Cardiac fibroblast (primary cell): Measurements from ENCODE around the gene PLXNA1.

Experiments
- DNase-seq, 2 donors: peaks; one replicate each; pipeline versions ENCODE4 v3.0.0 to v3.0.0-alpha.2; 2010; ENCODE audit warnings: low read depth in 2 of 2
- H3K4me3 ChIP-seq, 2 donors: replicated peaks in 1 of 2; 1 replicate in 1 of 2; 2 replicates in 1 of 2; pipeline ENCODE4 v1.5.1; 2011; ENCODE audit warnings: low read depth in 2 of 2, low read length in 2 of 2, mild to moderate bottlenecking in 2 of 2, moderate library complexity in 1 of 2
- TF ChIP-seq, protein P1 (sequence below): IDR thresholded peaks from one replicate; pipeline ENCODE4 v1.5.1; 2011; ENCODE audit warnings: low read depth, mild to moderate bottlenecking, low read length, inconsistent platforms

PLXNA1 gene

DNA sequence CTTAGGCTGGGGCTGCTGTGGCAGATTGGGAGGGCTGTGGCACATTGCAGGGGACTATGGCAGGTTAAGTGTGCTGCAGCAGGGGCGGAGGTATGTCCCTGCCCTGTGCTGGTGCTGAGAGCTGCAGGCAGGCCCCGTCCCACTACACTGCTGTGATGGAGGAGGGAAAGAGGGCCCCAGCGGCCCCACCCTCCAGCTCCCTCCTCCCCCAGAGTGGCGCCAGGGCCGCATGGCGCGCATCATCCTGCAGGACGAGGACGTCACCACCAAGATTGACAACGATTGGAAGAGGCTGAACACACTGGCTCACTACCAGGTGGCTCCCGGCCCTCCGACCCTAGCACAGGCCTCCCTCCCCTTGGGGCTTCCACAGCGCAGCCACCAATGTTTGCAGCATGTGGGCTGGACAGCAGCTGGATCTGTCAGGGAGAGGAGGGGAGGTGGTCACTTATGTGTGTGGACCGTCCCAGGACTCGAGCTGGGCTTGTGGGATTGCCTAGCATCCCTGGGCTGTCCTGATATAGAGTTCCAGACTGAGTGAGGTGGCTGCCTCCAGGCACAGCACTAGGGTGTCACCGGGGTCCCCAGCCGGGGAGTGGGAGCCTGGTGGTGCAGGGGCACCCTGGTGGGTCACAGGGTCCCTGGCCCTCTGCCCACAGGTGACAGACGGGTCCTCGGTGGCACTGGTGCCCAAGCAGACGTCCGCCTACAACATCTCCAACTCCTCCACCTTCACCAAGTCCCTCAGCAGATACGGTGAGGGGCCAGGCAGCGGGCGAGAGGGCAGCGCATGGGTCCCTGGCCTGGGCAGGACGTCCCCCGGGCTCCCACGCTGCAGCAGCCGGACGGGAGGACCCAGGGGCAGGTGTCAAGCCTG, 46.1 kb downstream of the PLXNA1 start:
- DNase-seq: no peak
- H3K4me3 ChIP-seq: no peak overlapping the region
- TF ChIP-seq, protein P1, sequence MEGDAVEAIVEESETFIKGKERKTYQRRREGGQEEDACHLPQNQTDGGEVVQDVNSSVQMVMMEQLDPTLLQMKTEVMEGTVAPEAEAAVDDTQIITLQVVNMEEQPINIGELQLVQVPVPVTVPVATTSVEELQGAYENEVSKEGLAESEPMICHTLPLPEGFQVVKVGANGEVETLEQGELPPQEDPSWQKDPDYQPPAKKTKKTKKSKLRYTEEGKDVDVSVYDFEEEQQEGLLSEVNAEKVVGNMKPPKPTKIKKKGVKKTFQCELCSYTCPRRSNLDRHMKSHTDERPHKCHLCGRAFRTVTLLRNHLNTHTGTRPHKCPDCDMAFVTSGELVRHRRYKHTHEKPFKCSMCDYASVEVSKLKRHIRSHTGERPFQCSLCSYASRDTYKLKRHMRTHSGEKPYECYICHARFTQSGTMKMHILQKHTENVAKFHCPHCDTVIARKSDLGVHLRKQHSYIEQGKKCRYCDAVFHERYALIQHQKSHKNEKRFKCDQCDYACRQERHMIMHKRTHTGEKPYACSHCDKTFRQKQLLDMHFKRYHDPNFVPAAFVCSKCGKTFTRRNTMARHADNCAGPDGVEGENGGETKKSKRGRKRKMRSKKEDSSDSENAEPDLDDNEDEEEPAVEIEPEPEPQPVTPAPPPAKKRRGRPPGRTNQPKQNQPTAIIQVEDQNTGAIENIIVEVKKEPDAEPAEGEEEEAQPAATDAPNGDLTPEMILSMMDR: no peak

DNA sequence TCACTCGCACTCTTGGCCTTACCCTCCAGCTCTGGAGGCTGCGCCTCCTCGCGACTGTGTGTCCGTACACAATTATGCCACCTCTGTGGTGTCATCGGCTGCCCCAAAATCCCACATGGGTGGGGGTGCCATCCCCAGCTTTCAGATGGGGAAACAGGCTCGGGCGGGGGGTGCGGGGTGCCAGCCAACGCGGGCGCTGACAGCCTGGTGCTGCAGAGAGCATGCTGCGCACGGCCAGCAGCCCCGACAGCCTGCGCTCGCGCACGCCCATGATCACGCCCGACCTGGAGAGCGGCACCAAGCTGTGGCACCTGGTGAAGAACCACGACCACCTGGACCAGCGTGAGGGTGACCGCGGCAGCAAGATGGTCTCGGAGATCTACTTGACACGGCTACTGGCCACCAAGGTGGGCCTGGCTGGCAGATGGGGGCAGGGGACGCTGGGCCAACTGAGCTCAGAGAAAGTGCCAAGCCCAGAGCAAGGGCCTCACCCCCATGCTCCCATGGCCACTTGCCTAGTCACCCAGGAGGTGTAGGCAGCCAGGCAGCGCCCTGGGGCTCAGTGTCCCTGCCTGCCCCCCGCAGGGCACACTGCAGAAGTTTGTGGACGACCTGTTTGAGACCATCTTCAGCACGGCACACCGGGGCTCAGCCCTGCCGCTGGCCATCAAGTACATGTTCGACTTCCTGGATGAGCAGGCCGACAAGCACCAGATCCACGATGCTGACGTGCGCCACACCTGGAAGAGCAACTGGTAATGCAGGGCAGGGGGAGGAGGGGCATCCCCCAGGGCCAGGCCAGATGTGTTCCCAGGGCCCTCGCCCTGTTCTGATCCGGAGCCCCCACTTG, 47.0 kb downstream of the PLXNA1 start:
- no peak overlapping the region for H3K4me3 ChIP-seq
- DNase-seq: no peak
- TF ChIP-seq, protein P1: no peak

DNA sequence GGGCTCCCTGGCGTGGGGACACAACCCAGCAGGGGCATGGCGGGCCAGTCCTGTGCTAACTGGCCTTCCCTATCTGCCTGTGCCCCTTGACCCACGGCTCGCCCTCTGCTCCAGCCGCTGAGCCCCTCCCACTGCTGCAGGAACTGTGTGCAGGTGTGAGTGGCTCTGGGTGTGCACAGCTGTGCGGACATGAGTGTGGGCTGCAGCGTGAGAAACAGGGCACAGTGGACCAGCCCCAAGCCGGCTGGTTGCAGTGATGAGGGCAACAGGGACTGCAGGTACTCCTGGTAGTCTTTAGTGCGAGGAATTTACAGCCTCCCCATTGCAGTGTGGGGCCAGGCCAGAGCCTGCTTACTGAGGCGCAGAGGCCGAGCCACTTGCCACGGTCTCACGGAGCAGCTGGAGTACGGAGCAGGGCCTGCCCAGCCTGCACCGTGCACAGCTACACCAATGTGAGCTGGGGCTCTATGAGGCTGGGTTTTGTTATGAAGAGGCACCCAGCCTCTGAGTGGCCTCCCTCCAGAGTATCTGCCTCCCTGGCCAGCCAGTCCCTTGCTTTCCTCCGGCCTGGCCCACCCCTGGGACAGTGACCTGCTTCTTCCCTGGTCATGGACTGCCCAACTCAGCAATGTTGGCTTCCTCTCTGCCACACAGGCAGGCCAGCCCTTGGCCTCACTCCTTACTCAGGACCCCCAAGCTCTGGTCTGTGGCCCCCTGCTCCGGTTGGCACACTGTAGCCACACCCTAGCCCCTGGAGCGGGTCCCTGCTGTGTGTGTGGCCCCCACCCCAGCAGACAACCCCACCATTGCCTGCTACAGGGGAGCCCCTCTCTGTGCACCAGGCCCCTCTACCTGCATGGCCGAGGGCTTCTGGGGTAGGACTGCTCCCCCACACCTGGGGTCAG, 47.8 kb downstream of the PLXNA1 start:
- H3K4me3 ChIP-seq: no peak overlapping the region
- TF ChIP-seq, protein P1: no peak
- DNase-seq: no peak

DNA sequence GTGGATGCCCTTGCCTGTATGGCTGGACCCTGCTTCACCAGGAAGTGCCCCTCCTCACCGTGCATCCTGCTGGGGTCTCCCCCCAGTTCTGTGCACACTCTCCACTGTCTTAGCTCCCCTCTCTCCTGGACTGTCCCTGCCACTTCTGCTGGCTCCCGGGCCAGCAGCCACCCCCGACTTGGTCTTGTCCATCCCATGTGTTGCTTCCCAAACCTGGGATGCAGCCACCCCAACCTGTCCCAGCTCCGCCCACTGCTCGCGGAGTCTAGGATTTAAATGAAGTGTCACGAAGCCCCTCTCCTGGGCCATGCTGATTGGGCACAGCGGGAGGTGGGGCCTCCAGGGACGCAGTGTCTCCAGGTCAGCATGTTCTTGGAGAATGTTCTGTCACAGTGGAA, 48.5 kb downstream of the PLXNA1 start:
- DNase-seq: no peak
- no peak overlapping the region for H3K4me3 ChIP-seq
- TF ChIP-seq, protein P1: no peak

DNA sequence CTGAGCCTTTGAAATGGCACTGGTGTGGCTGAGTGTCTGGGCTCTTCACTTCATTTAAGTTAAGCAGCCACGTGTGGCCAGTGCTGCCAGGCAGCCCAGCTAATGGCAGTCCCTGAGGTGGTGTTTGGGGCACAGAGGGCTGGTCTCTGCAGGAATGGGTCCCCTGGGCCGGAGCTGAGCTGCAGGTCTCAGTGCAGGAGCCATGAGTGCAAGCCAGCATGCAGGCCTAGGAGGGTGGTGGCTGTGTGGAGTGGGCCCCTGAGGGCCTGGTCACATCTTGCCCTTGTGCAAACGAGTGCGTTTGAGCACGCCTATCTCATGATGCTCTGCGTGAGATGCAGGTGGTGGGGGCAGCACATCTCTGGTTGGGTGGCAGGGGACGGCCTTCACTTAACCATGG, 48.9 kb downstream of the PLXNA1 start:
- no peak for DNase-seq
- no peak overlapping the region for H3K4me3 ChIP-seq
- TF ChIP-seq, protein P1: no peak

DNA sequence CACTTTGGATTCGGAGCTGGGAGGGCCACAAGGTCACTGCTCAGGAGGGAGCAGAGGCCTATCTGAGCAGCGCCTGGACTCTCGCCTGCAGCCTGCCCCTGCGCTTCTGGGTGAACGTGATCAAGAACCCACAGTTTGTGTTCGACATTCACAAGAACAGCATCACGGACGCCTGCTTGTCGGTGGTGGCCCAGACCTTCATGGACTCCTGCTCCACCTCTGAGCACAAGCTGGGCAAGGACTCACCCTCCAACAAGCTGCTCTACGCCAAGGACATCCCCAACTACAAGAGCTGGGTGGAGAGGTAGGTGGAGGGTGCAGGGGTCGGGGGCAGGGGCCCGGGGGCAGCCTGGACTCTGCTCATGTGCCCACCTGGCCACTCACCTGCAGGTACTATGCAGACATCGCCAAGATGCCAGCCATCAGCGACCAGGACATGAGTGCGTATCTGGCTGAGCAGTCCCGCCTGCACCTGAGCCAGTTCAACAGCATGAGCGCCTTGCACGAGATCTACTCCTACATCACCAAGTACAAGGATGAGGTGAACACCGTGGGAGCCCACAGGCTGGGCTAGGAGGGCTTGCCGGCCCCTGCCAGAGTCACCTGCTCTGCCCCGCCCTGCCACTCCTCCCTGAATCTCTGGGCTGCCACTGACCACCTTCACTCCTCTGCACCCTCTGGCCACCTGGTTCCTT, 49.5 kb downstream of the PLXNA1 start:
- DNase-seq: no peak
- TF ChIP-seq, protein P1: no peak
- H3K4me3 ChIP-seq: no peak overlapping the region
